DND-41 (cell line): ENCODE measurements around the gene DDR1.

Experiments used
- ATAC-seq: fragments of 200-7000 bp; cut with Tn5 transposase; 3 replicates; pipeline ENCODE4 v1.9.1; 2021; ENCODE audit warnings: low read depth; ENCODE audit not compliant: insufficient read depth
- DNase-seq: peaks from one replicate; pipeline ENCODE4 v3.0.0-alpha.2; 2020
- H2AFZ ChIP-seq: 2 replicates; pipeline ENCODE4 v1.6.0; 2012; ENCODE audit warnings: low read depth, low read length
- H3K27ac ChIP-seq: 2 replicates; pipeline ENCODE4 v1.5.1; 2012; ENCODE audit warnings: low read length, inconsistent platforms
- H3K27me3 ChIP-seq: fragments of 200-600 bp; sonication (generic); 2 replicates; pipeline ENCODE4 v1.6.0; 2012; ENCODE audit warnings: low read length, mild to moderate bottlenecking, inconsistent platforms; ENCODE audit not compliant: insufficient read depth, poor library complexity
- H3K36me3 ChIP-seq: 2 replicates; pipeline ENCODE4 v1.5.1; 2012; ENCODE audit warnings: low read length, inconsistent platforms; ENCODE audit not compliant: insufficient read depth
- H3K4me1 ChIP-seq: 2 replicates; pipeline ENCODE4 v1.5.1; 2012; ENCODE audit warnings: mild to moderate bottlenecking, low read length; ENCODE audit not compliant: insufficient read depth
- H3K4me2 ChIP-seq: 2 replicates; pipeline ENCODE4 v1.6.0; 2012; ENCODE audit warnings: mild to moderate bottlenecking, moderate library complexity, low read length, inconsistent platforms; ENCODE audit not compliant: insufficient read depth
- H3K4me3 ChIP-seq, 2 experiments: fragments of 200-600 bp in 1 of 2; shearing (Covaris generic) in 1 of 2; 2 replicates each; pipeline ENCODE4 v1.5.1; 2012 to 2016; ENCODE audit warnings: inconsistent platforms in 2 of 2, low read length in 2 of 2, mild to moderate bottlenecking in 2 of 2, low read depth in 1 of 2, moderate library complexity in 1 of 2
- H3K79me2 ChIP-seq: 2 replicates; pipeline ENCODE4 v1.6.0; 2012; ENCODE audit warnings: low read length, inconsistent platforms; ENCODE audit not compliant: insufficient read depth
- H3K9ac ChIP-seq: 2 replicates; pipeline ENCODE4 v1.6.0; 2012; ENCODE audit warnings: low read depth, mild to moderate bottlenecking, inconsistent platforms, low read length, moderate library complexity
- H3K9me3 ChIP-seq: 2 replicates; pipeline ENCODE4 v1.5.1; 2012; ENCODE audit warnings: low read length, moderate library complexity, mild to moderate bottlenecking, inconsistent platforms; ENCODE audit not compliant: insufficient read depth, severe bottlenecking
- H4K20me1 ChIP-seq: 2 replicates; pipeline ENCODE4 v1.6.0; 2012; ENCODE audit warnings: low read length; ENCODE audit not compliant: insufficient read depth
- CTCF ChIP-seq: IDR thresholded peaks from 2 replicates; pipeline ENCODE4 v1.5.1; 2012; ENCODE audit warnings: borderline replicate concordance, low read length, moderate library complexity, mild to moderate bottlenecking; ENCODE audit not compliant: poor library complexity, severe bottlenecking; ENCODE audit errors: extremely low read depth
- EZH2 ChIP-seq: IDR thresholded peaks from 3 replicates; pipeline ENCODE4 v1.6.1; 2012; ENCODE audit warnings: borderline replicate concordance, low read depth, mild to moderate bottlenecking, moderate library complexity, low read length, inconsistent platforms; ENCODE audit not compliant: severe bottlenecking

Gene DDR1

GRCh38 chr6:30915591-30915946 lies 31.2 kb downstream of the DDR1 start:
- Histone ChIP-seq H3K79me2 (peaks cover 34% of the 10 kb centered on the region), H3K27ac (peak overlapping the region; percentile 81), H2AFZ (no peak overlapping the region), H3K4me3 (peak overlapping the region in 1 of 2 experiments; percentile 76; a peak in 2 of 4 replicates), H3K4me1 (peaks cover 42% of the 10 kb centered on the region), H3K27me3 (no peaks in the 10 kb centered on the region), H3K4me2 (peak overlapping the region; percentile 90), H3K9ac (peak overlapping the region; percentile 82), H4K20me1 (no peaks in the 10 kb centered on the region), H3K9me3 (no peaks in the 10 kb centered on the region), H3K36me3 (peaks cover 75% of the 10 kb centered on the region)
- ATAC-seq (peak; percentile 43; the same call in 2 of the 3 replicates), DNase-seq (no peak)
- peak; percentile 77 for TF ChIP-seq CTCF
- TF ChIP-seq EZH2: no peak

DNA sequence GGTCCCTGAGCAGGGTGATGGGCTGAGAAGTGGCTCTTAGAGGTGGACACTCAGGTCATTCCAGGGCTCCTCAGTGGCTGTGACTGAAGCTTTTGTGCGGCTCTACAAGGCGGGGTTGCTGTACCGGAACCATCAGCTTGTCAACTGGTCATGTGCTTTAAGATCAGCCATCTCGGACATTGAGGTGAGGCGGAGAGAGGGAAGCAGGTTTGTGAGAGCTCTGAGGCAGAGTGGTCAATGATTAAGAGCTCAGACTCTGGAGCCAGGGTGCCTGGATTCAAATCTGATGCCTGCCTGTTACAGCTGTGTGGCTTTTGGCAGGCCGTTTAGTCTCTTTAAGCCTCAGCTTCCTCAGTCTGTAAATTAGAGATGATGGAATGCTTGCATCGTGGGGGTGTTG lies 32.7 kb downstream of the DDR1 start:
- peaks cover 39% of the 10 kb centered on the region for H3K4me1 ChIP-seq
- no peaks in the 10 kb centered on the region for H3K27me3 ChIP-seq
- H3K36me3 ChIP-seq: peaks cover 77% of the 10 kb centered on the region
- H3K9me3 ChIP-seq: no peaks in the 10 kb centered on the region
- no peak overlapping the region for H3K27ac ChIP-seq
- ATAC-seq (no peak), DNase-seq (no peak)
- TF ChIP-seq CTCF (no peak), EZH2 (no peak)
- H2AFZ ChIP-seq: no peak overlapping the region
- H3K4me3 ChIP-seq: no peak overlapping the region
- no peaks in the 10 kb centered on the region; the same call in 1 of the 2 replicates for H4K20me1 ChIP-seq
- H3K79me2 ChIP-seq: peaks cover 32% of the 10 kb centered on the region
- peak overlapping the region; percentile 8; the same call in 1 of the 2 replicates for H3K4me2 ChIP-seq
- no peak overlapping the region for H3K9ac ChIP-seq

GRCh38 chr6:30917487-30917886 lies 33.2 kb downstream of the DDR1 start:
- TF ChIP-seq CTCF: no peak
- no peak for TF ChIP-seq EZH2
- Histone ChIP-seq H3K79me2 (peaks cover 32% of the 10 kb centered on the region), H3K27me3 (no peaks in the 10 kb centered on the region), H3K36me3 (peaks cover 77% of the 10 kb centered on the region), H3K9ac (no peak overlapping the region), H3K4me1 (peaks cover 39% of the 10 kb centered on the region), H2AFZ (no peak overlapping the region), H3K9me3 (no peaks in the 10 kb centered on the region), H4K20me1 (no peaks in the 10 kb centered on the region; the same call in 1 of the 2 replicates), H3K4me3 (no peak overlapping the region), H3K4me2 (peak overlapping the region; percentile 8; the same call in 1 of the 2 replicates), H3K27ac (no peak overlapping the region)
- no peak for ATAC-seq
- no peak for DNase-seq

GRCh38 chr6:30918670-30919069 lies 34.4 kb downstream of the DDR1 start:
- no peak overlapping the region for H3K4me2 ChIP-seq
- no peak for TF ChIP-seq CTCF
- TF ChIP-seq EZH2: no peak
- peaks cover 36% of the 10 kb centered on the region for H3K4me1 ChIP-seq
- no peak overlapping the region for H3K9ac ChIP-seq
- no peak for ATAC-seq
- H4K20me1 ChIP-seq: no peaks in the 10 kb centered on the region; the same call in 1 of the 2 replicates
- H2AFZ ChIP-seq: no peak overlapping the region
- H3K9me3 ChIP-seq: no peaks in the 10 kb centered on the region
- H3K36me3 ChIP-seq: peaks cover 77% of the 10 kb centered on the region
- no peaks in the 10 kb centered on the region for H3K27me3 ChIP-seq
- H3K79me2 ChIP-seq: peaks cover 32% of the 10 kb centered on the region
- H3K27ac ChIP-seq: no peak overlapping the region
- DNase-seq: no peak
- no peak overlapping the region for H3K4me3 ChIP-seq
